PC-9 (cell line): ENCODE data around the gene DOCK6.

ENCODE experiments used
- CTCF ChIP-seq: fragments of 200-600 bp; sonication (generic); conservative IDR thresholded peaks from 2 replicates; pipeline ENCODE4 v1.6.1; 2017; ENCODE audit warnings: mixed run types, antibody characterized with exemption, mild to moderate bottlenecking, moderate library complexity
- EZH2 ChIP-seq: fragments of 200-600 bp; sonication (generic); IDR thresholded peaks from 2 replicates; pipeline ENCODE4 v1.8.0; 2017; ENCODE audit warnings: antibody characterized with exemption, low read depth

DNA sequence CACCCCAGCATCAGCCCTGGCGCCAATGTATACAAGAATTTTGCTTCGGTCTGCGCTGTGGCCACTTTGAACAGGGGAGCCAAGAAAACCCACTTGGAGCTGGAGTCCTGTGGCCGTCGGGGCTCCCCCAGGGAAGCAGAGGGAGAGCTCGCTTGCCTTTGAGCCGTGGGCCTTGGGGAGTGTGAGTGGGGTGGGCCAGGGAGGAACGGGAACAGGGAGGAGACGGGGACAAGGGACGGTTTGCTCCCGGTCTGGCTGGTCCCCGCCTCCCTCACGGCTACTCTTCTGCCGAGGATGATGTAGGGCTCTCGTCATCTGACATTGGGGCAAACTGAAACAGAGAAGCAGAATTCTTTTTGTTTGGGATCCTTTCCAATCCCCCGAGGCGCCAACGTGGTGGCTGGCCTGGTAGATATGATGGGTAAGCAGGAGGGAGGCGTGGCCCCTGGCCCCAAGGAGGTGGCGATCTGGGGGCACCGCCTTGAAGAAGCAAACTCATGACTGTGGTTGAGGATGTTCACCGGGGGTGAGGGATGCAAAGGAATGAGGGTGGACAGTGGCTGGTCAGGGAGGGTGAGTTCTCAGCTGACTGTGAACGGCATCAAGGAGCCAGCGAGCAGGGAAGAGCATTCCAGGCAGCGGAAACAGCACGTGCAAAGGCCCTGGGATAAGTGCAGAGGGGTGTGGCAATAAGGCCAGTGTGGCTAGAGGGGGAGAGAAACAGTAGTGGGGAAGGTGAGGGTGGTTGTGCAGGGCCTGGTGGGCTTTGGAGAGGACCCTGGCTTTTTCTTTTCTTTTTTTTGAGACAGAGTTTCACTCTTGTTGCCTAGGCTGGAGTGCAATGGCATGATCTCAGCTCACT, 95.8 kb downstream of the DOCK6 start:
- TF ChIP-seq CTCF = no peak
- TF ChIP-seq EZH2 = no peak
